ENCODE results near the gene EIF4EBP3. TPM values are rescaled to one million over a fixed set of nuclear protein-coding genes. Genes with fewer than 3 reads are reported as not detected.

The EIF4EBP3 gene
- 6.4 and 13.3 TPM in 2 replicates for total RNA-seq

DNA sequence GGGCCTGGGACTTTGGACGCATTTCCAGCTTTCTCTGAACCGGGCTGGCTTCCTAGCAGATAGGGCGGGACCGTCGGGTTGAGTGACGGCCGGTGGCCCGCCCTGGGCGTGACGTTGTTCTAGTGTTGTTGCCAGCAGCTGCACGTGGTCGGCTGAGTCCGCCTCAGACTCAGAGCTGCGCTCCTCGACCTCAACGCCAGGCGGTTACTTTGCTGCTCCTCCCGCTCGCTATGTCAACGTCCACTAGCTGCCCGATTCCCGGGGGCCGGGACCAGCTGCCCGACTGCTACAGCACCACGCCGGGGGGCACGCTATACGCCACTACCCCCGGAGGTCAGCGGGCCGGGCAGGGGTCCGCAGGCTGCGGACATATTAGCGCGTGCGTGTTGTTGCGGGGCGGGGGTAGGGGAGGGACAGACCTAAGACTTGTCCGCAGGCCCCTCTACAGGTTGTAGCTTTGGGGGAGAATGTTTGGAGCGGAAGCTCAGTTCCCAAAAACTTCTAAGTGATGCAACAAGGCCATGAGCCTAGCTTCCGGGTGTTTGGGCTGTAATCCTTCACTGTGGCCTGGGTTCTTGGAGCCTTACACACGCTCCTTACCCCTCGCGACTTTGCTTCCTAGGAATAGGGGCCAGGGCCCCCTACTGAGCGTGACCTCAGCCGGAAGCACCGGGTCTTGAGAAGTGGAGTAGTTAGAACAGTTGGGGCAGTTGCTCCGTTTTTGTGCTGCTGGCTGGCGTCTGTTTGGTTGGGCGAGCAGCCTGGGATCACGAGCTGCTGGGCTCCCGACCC, at the start of gene EIF4EBP3:
Gene EIF4EBP3 (plus strand): TSS at position 155 of the 792 bp plus-strand sequence. CDS start 76 bp downstream, at position 231.
- peak; percentile 77 for DNase-seq (ENCODE audit: low read depth)
- Histone ChIP-seq H3K27me3 (ENCODE audit: control insufficient read depth, insufficient read depth, low read length) (no peaks in the 10 kb centered on the region), H3K4me3 (ENCODE audit: low read depth, low read length) (peak within 1 kb of the TSS; percentile 11), H3K36me3 (ENCODE audit: control insufficient read depth, insufficient read depth, low read length) (no peaks in the 10 kb centered on the region)
- TF ChIP-seq, protein P1, sequence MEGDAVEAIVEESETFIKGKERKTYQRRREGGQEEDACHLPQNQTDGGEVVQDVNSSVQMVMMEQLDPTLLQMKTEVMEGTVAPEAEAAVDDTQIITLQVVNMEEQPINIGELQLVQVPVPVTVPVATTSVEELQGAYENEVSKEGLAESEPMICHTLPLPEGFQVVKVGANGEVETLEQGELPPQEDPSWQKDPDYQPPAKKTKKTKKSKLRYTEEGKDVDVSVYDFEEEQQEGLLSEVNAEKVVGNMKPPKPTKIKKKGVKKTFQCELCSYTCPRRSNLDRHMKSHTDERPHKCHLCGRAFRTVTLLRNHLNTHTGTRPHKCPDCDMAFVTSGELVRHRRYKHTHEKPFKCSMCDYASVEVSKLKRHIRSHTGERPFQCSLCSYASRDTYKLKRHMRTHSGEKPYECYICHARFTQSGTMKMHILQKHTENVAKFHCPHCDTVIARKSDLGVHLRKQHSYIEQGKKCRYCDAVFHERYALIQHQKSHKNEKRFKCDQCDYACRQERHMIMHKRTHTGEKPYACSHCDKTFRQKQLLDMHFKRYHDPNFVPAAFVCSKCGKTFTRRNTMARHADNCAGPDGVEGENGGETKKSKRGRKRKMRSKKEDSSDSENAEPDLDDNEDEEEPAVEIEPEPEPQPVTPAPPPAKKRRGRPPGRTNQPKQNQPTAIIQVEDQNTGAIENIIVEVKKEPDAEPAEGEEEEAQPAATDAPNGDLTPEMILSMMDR (IDR thresholded peaks at IDR 0.05; ENCODE audit: insufficient read depth, low read length, poor library complexity, severe bottlenecking), result peak; percentile 46

DNA sequence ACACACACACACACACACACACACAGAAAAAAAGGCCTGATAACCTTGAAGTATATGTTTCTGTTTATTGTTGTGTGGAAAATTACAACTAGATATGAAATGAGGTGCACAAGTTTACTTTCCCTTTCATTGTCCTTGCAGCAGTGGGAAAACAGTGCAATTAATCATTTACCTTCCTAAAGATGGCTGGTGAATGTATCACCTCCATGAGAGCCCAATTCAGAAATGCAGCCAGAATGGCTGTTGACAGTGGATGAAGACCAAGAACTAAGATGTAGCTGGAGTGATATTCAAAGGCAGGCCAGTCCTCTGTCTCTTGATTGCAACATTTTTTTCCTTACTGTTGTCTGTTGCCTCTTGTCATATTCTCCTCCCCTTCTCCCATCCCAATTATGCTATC, 49.6 kb upstream of the EIF4EBP3 start:
- Histone ChIP-seq H3K27me3 (ENCODE audit: control insufficient read depth, insufficient read depth, low read length) (no peaks in the 10 kb centered on the region), H3K36me3 (ENCODE audit: control insufficient read depth, insufficient read depth, low read length) (no peaks in the 10 kb centered on the region), H3K4me3 (ENCODE audit: low read depth, low read length) (no peak overlapping the region)
- TF ChIP-seq, protein P1 (IDR thresholded peaks at IDR 0.05; ENCODE audit: insufficient read depth, low read length, poor library complexity, severe bottlenecking), result no peak
- peak; percentile 29 for DNase-seq (ENCODE audit: low read depth)

DNA sequence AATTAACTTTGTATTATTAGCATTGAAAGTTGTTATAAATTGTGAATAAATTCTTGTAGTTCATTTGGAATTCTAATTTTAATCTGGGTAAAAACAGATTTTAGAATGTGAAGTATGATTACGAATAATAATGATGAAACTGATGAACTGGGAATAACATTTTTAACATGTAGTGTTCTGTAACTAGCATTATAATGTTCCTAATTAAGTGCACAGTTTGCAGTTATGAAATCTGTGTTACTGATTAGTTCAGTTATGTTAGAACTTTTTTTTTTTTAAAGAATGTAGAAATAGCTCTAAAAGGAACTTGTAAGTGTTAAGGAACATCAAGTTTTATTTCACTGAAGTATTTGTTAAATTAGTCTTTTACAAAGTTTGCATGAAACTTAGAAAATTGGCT, 48.9 kb upstream of the EIF4EBP3 start:
- TF ChIP-seq, protein P1 (IDR thresholded peaks at IDR 0.05; ENCODE audit: insufficient read depth, low read length, poor library complexity, severe bottlenecking), result no peak
- Histone ChIP-seq H3K36me3 (ENCODE audit: control insufficient read depth, insufficient read depth, low read length) (no peaks in the 10 kb centered on the region), H3K4me3 (ENCODE audit: low read depth, low read length) (no peak overlapping the region), H3K27me3 (ENCODE audit: control insufficient read depth, insufficient read depth, low read length) (no peaks in the 10 kb centered on the region)
- DNase-seq (ENCODE audit: low read depth), result no peak

DNA sequence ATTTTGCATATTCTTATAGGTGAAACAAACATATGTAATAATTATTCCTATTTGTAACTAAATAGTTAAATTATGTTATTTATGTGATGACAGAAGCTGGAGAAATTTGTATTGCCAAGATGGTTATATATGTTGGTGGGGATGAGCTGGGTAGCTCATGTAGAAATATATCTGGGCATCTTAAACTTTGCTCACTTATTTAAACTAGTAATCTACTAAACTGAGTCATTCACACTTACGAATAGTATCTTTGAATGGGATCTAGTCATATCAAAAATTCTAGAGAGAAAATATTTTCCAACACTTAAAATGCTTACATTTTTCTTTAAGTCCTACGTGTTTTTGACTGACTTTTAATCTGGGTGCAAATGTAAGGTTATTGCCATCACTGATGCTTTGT, 44.6 kb upstream of the EIF4EBP3 start:
- no peak for DNase-seq (ENCODE audit: low read depth)
- peaks cover 1% of the 10 kb centered on the region for H3K36me3 ChIP-seq (ENCODE audit: control insufficient read depth, insufficient read depth, low read length)
- TF ChIP-seq, protein P1 (IDR thresholded peaks at IDR 0.05; ENCODE audit: insufficient read depth, low read length, poor library complexity, severe bottlenecking), result no peak
- no peak overlapping the region for H3K4me3 ChIP-seq (ENCODE audit: low read depth, low read length)
- no peaks in the 10 kb centered on the region for H3K27me3 ChIP-seq (ENCODE audit: control insufficient read depth, insufficient read depth, low read length)

DNA sequence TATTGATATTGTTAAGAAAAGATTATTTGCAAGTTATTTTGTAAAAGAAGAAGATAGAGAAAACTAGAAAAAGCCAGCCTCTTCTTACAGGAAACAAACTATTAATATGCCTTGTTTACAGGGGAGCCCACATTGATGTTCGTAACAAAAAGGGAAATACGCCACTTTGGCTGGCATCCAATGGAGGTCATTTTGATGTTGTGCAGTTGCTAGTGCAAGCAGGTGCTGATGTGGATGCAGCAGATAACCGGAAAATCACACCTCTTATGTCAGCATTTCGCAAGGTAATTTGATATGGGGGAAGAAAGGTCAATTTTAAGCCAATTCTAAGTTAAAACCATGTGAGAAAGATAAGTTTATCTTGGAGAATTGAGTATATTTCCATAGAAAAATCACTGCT, 37.6 kb upstream of the EIF4EBP3 start:
- Histone ChIP-seq H3K4me3 (ENCODE audit: low read depth, low read length) (no peak overlapping the region), H3K27me3 (ENCODE audit: control insufficient read depth, insufficient read depth, low read length) (no peaks in the 10 kb centered on the region), H3K36me3 (ENCODE audit: control insufficient read depth, insufficient read depth, low read length) (peaks cover 3% of the 10 kb centered on the region)
- TF ChIP-seq, protein P1 (IDR thresholded peaks at IDR 0.05; ENCODE audit: insufficient read depth, low read length, poor library complexity, severe bottlenecking), result no peak
- DNase-seq (ENCODE audit: low read depth), result no peak

DNA sequence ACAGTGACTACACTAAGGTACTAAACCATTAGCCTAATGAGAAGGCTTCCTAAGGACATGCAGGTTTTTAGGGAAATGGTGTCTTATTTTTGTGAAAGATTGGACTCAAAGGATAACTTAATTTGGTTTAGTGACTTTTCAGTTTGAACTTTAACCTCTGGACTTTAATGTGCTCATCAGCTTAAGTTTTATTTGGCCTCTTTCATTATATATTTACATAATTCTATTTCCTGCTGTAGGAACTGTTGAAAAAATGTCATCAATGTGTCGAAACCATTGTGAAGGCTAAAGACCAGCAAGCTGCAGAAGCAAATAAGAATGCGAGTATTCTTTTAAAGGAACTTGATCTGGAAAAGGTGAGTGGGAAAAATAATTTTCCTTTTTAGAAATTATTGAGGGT, 34.3 kb upstream of the EIF4EBP3 start:
- H3K27me3 ChIP-seq (ENCODE audit: control insufficient read depth, insufficient read depth, low read length), result no peaks in the 10 kb centered on the region
- H3K36me3 ChIP-seq (ENCODE audit: control insufficient read depth, insufficient read depth, low read length), result peaks cover 1% of the 10 kb centered on the region
- H3K4me3 ChIP-seq (ENCODE audit: low read depth, low read length), result no peak overlapping the region
- no peak for DNase-seq (ENCODE audit: low read depth)
- TF ChIP-seq, protein P1 (IDR thresholded peaks at IDR 0.05; ENCODE audit: insufficient read depth, low read length, poor library complexity, severe bottlenecking), result no peak
